ENCODE results near the gene USP7.

USP7 gene

DNA sequence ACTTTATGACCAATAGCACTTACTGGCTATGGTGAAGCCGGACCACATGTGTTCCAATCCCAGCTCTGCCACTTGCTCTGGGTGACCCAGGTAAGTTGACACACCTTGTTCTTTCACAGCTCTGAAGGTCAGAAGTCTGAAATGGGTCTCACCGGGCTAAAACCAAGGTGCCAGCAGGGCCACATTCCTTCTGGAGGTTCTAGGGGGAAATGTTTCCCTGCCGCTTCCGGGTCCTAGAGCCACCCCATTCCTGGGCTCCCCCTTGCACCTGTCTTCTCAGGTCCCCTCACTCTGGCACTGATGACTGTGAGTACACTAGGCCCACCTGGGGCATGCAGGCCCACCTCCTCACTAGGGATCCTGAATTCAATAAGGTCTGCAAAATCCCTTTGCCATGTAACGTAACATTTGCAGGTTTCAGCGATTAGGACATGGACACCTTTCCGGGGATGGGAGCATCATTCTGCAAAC is 11.4 kb downstream of the USP7 start:
- TF ChIP-seq, protein P1, sequence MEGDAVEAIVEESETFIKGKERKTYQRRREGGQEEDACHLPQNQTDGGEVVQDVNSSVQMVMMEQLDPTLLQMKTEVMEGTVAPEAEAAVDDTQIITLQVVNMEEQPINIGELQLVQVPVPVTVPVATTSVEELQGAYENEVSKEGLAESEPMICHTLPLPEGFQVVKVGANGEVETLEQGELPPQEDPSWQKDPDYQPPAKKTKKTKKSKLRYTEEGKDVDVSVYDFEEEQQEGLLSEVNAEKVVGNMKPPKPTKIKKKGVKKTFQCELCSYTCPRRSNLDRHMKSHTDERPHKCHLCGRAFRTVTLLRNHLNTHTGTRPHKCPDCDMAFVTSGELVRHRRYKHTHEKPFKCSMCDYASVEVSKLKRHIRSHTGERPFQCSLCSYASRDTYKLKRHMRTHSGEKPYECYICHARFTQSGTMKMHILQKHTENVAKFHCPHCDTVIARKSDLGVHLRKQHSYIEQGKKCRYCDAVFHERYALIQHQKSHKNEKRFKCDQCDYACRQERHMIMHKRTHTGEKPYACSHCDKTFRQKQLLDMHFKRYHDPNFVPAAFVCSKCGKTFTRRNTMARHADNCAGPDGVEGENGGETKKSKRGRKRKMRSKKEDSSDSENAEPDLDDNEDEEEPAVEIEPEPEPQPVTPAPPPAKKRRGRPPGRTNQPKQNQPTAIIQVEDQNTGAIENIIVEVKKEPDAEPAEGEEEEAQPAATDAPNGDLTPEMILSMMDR (IDR thresholded peaks at IDR 0.05; ENCODE audit: insufficient read depth, low read depth, low read length, missing control alignments): no peak
- no peak overlapping the region for H3K4me3 ChIP-seq (ENCODE audit: low read depth, low read length)
- DNase-seq (ENCODE audit: low read depth): no peak

DNA sequence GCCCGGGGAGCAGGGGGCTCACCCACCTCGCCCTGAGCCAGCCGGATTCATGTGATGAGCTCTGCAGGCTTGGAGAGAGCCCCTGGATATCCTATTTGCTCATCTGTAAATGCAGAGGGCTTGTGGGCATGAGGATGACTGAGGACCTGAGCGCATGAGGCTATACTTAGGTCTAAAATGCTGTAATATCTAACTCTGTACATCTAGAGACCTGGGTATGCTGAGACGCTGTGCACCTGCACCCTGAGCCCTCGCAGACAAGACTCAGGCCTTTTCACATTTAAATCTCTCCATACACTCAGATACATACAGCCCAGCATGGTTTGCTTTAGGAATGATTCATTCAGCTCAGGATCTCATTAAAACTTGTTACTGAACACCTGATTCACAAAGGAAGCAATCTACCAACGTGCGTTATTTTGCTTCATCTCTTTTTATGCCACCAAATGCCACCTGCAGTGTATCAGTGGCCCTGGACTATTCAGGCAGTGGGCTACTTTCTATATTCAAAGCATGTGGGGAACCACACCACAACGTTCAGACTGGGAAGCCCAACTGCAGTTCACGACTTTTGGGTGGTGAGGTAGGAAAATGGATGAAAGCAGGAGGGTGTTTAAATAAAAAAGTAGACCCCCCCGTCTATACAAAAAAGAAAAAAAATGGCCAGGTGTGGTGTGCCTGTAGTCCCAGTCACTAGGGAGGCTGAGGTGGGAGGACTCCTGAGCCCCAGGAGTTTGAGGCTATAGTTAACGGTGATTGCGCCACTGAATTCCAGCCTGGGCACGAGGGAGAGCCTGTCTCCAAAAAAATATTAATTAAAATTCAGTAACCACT is 12.0 kb downstream of the USP7 start:
- DNase-seq (ENCODE audit: low read depth): no peak
- no peak overlapping the region for H3K4me3 ChIP-seq (ENCODE audit: low read depth, low read length)
- TF ChIP-seq, protein P1 (IDR thresholded peaks at IDR 0.05; ENCODE audit: insufficient read depth, low read depth, low read length, missing control alignments): no peak

DNA sequence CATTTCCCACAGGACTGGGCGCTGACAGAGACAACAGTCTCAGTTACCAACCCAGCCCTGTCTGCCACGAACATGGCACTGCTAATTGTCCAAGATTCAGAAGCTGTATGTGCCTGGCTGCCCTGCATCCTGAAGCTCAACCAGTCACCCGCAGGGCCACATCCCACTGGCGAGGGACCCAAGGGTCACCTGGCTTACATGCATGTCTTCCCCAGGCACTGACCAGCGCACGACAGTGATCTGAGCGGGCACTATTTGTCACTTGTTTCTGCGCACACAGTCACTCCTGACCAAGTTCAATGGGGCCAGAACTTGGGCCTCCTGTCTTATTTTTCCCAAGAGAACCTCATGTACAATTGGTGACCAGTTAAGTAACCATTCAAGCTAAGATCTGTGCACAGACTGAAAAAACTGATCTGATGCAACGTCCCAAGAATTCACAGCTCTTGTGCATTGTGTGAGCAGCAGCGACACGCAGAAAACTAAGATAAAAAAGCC is 13.1 kb downstream of the USP7 start:
- TF ChIP-seq, protein P1 (IDR thresholded peaks at IDR 0.05; ENCODE audit: insufficient read depth, low read depth, low read length, missing control alignments): no peak
- no peak overlapping the region for H3K4me3 ChIP-seq (ENCODE audit: low read depth, low read length)
- no peak for DNase-seq (ENCODE audit: low read depth)

DNA sequence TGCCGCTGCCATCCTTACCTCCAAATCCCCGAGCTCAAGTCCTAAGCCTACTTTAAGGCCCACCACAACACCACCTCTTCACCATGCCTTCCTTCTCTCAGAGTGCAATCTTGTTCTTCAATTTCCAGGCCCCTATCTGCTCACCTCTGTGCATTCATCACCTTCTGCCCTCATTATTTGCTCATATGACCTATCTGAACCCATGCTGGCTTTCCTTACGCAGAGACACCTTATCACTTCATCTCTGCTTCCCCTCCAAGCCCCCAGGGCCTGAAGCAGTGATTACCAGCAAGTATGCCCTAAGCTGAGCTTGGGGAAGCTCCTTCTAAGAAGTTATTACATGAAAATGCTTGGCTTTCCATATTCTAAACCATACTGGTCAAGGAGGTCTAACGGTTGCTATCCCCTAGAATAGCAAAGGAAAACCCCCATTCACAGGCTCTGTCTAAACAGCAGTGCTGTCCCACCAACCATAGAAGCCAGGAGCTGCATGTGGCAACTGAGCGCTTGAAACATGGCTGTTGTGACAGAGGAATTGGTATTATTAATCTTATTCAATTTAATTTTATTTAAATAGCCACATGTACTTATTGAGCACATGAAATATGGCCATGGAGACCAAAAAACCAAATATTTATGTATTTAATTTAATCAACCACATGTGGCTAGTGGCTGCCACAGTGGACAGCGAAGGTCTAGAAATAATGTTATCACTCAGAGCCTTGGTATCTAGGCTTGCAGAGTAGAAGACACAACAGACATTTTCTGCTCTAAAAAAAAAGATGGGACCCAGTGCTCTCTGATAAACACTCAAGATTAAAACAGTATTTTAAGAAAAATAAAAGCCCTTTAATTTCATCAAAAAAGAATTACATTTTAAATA is 13.9 kb downstream of the USP7 start:
- peak overlapping the region; percentile 19; the same call in 1 of the 2 replicates for H3K4me3 ChIP-seq (ENCODE audit: low read depth, low read length)
- DNase-seq (ENCODE audit: low read depth): no peak
- TF ChIP-seq, protein P1 (IDR thresholded peaks at IDR 0.05; ENCODE audit: insufficient read depth, low read depth, low read length, missing control alignments): no peak

DNA sequence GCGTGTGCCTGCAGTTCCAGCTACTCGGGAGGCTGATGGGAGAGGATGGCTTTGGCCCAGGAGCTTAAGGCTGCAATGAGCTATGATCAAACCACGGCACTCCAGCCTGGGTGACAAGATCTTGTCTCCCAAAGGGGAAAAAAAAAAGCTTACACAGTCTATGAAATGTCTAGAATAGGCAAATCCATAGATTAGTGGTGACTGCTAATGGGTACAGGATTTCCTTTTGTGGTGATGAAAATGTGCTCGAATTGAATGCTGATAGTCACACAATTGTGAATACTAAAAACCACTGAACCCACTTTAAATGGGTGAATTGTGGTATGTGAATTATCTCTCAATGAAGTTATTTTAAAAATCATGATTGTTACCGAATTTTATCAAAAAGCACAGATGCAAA is 14.9 kb downstream of the USP7 start:
- H3K4me3 ChIP-seq (ENCODE audit: low read depth, low read length): no peak overlapping the region
- TF ChIP-seq, protein P1 (IDR thresholded peaks at IDR 0.05; ENCODE audit: insufficient read depth, low read depth, low read length, missing control alignments): no peak
- no peak for DNase-seq (ENCODE audit: low read depth)

DNA sequence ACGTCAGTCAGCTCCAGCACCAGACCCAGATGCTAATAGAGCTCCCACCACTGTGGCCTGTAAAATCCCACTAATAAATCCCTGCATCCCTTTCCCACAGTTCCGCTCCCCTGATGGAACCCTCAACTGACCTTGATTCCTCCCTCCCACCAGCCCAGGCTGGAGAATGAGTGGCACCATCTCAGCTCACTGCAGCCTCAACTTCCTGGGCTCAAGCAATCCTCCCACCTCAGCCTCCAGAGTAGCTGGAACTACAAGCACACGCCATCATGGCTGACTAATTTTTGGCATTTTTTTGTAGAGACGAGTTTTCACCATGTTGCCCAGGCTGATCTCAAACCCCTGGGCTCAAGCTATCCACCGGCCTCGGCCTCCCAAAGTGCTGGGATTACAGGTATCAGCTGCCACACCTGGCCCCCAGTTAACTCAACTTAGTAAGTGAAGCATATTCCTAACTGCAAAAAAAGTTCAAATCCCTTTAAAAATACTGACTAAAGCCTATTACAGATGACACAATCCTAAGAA is 15.6 kb downstream of the USP7 start:
- TF ChIP-seq, protein P1 (IDR thresholded peaks at IDR 0.05; ENCODE audit: insufficient read depth, low read depth, low read length, missing control alignments): no peak
- H3K4me3 ChIP-seq (ENCODE audit: low read depth, low read length): peak overlapping the region; percentile 3; the same call in 1 of the 2 replicates
- DNase-seq (ENCODE audit: low read depth): no peak
